Naive thymus-derived CD8-positive, alpha-beta T cell (primary cell): ENCODE data around the gene METTL24. TPM values are rescaled to one million over a fixed set of nuclear protein-coding genes. Genes with fewer than 3 reads are reported as not detected.
A peak's percentile ranks its signal among the peaks of the same experiment; 100 is the strongest.

Experiments
- ATAC-seq, 2 donors: fragments of 150-1000 bp; cut with Tn5 transposase in 1 of 2; sonication (Bioruptor Pico), chemical (Tn5 transposase) in 1 of 2; 1 replicate in 1 of 2; 2 replicates in 1 of 2; pipeline ENCODE4 v1.10.0; 2021; ENCODE audit warnings: mild to moderate bottlenecking in 2 of 2, moderate library complexity in 2 of 2
- POLR2A ChIA-PET: fragments of 350-600 bp; sonication (Branson Sonifier 250); formaldehyde crosslinking; loops from one replicate; lab custom pipeline; 2021; ENCODE audit warnings: antibody characterized with exemption; lab: Charles Lee
- DNase-seq, 10 donors: peaks; one replicate each; pipeline versions ENCODE4 v3.0.0 to v3.0.0-alpha.2; 2020 to 2022
- H3K27ac Mint-ChIP-seq, 10 donors: one replicate each; pipeline ENCODE4 v1.8.0; 2020 to 2022; ENCODE audit warnings: mild to moderate bottlenecking in 10 of 10, mixed read lengths in 10 of 10, moderate library complexity in 4 of 10, inconsistent platforms in 1 of 10
- H3K27me3 Mint-ChIP-seq, 5 donors: one replicate each; pipeline ENCODE4 v1.8.0; 2021 to 2022; ENCODE audit warnings: mixed read lengths in 5 of 5
- H3K36me3 Mint-ChIP-seq, 3 donors: one replicate each; pipeline ENCODE4 v1.8.0; 2020 to 2022; ENCODE audit warnings: mixed read lengths in 3 of 3, mild to moderate bottlenecking in 2 of 3, inconsistent platforms in 1 of 3
- H3K4me1 Mint-ChIP-seq, 4 donors: one replicate each; pipeline ENCODE4 v1.8.0; 2021 to 2022; ENCODE audit warnings: mixed read lengths in 4 of 4
- H3K4me3 Mint-ChIP-seq, 10 donors: one replicate each; pipeline ENCODE4 v1.8.0; 2020 to 2022; ENCODE audit warnings: mild to moderate bottlenecking in 10 of 10, mixed read lengths in 10 of 10, moderate library complexity in 6 of 10, inconsistent platforms in 1 of 10
- H3K9me3 Mint-ChIP-seq, 9 donors: one replicate each; pipeline ENCODE4 v1.8.0; 2020 to 2022; ENCODE audit warnings: mixed read lengths in 9 of 9, mild to moderate bottlenecking in 3 of 9, inconsistent platforms in 1 of 9, moderate library complexity in 1 of 9
- polyA plus RNA-seq, 3 donors: library from polyadenylated mRNA; unstranded; fragments of 300-500 nt; fragmentation: Illumina TruSeq; gene quantifications; one replicate each; pipeline ENCODE4 v1.2.3, GENCODE V29; 2021
- total RNA-seq, 8 experiments: library from RNA in 2 of 8; stranded (reverse) in 2 of 8; gene quantifications; one replicate each; pipeline ENCODE4 v1.2.3 and lab custom pipeline; 2021 to 2026

The METTL24 gene
- total and polyA plus RNA-seq, 5 experiments from 2014 or later = 0.58 to 2.0 (median 1.2) TPM; not detected in 1

DNA sequence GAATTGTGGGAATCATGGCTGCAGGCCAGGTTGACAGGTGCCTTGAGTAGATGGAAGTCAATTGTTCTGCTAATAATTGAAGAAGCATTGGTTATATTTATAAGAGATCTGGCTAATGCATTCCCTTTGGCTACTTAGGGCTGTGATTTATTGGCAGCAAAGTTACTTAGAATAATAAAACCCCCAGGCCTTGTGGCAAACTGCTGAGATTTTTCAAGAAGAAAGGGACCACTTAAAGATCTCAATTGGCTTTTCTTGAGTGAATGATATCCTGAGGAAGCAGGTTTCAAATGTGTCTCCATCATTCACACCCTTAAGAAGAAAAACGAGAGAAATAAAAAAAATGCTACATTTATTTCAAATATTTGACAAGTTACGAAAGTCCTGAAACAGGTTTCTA lies 29.8 kb upstream of the METTL24 start:
- no peak overlapping the region for H3K4me3 Mint-ChIP-seq
- H3K9me3 Mint-ChIP-seq = no peaks in the 10 kb centered on the region
- H3K27me3 Mint-ChIP-seq = no peaks in the 10 kb centered on the region
- peak overlapping the region in 2 of 10 donors; percentile 7 to 60 for H3K27ac Mint-ChIP-seq
- POLR2A ChIA-PET = interaction anchor here (4.2 kb wide), 1 partner anchor 21 kb away, joined by 38 read pairs; no protein-coding TSS in a partner anchor
- no peaks in the 10 kb centered on the region for H3K36me3 Mint-ChIP-seq
- no peak for ATAC-seq
- peaks cover 25 to 44% (median 35%) of the 10 kb centered on the region in 4 donors for H3K4me1 Mint-ChIP-seq
- DNase-seq = no peak

- no peak for ATAC-seq
- DNase-seq = no peak
- POLR2A ChIA-PET = interaction anchor here (1.7 kb wide), 1 partner anchor 20 kb away, joined by 5 read pairs; no protein-coding TSS in a partner anchor
- Mint-ChIP-seq H3K9me3 (peaks cover 0 to 2% (median 0%) of the 10 kb centered on the region in 9 donors), H3K4me1 (peaks cover 20 to 39% (median 31%) of the 10 kb centered on the region in 4 donors), H3K27me3 (peaks cover 0 to 2% (median 0%) of the 10 kb centered on the region in 5 donors), H3K36me3 (peaks cover 0 to 5% (median 0%) of the 10 kb centered on the region in 3 donors), H3K4me3 (no peak overlapping the region), H3K27ac (no peak overlapping the region)
These were observed 27.3 kb upstream of the METTL24 start for GRCh38 chr6:110385458-110385863.

DNA sequence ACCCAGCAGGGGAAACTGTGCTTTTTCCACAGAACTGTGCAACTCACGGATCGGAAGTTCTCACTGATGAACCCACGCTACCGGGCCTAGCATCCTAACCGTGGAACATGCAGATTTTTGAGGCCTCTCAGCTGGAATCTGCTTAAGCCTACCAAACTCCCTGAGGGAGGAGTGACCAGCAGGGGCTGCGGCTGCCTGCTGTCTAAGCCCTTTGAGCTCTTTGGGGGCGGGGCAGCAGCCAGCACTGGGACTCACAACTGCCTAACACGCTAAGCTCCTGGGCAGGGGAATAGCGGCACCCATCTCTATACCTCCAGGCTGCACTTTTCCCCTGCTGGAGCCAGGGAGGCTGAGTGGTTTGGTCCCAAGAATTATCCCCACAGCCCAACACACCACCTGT lies 20.4 kb upstream of the METTL24 start:
- Mint-ChIP-seq H3K27ac (no peak overlapping the region), H3K36me3 (peaks cover 0 to 5% (median 0%) of the 10 kb centered on the region in 3 donors), H3K4me3 (no peak overlapping the region), H3K9me3 (peaks cover 0 to 3% (median 0%) of the 10 kb centered on the region in 9 donors), H3K27me3 (peaks cover 0 to 3% (median 0%) of the 10 kb centered on the region in 5 donors), H3K4me1 (peaks cover 0 to 6% (median 2%) of the 10 kb centered on the region in 4 donors)
- DNase-seq = no peak
- POLR2A ChIA-PET = no interaction called here
- no peak for ATAC-seq

DNA sequence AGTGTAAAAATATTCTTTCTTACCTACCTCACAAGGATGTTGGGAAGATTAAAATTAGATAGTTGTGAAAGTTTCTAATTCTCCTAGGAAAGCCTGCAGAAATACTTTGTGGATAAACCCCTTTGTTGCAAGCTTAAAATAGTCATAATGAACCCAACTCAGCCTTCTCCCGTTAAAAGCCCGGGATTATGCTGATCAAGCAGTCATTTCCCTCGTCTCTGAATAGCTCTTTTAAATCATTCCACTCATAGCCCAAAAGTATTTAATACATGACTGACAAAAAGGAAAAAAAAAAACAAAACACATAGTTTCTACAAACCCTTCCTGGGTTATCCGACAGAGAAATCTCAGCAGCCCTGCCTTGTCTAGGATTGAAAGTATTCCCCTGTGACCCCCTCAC lies 10.9 kb upstream of the METTL24 start:
- Mint-ChIP-seq H3K27me3 (no peaks in the 10 kb centered on the region), H3K27ac (peak overlapping the region in 3 of 10 donors; percentile 2 to 48 (median 20)), H3K36me3 (no peaks in the 10 kb centered on the region), H3K4me3 (peak overlapping the region in 1 of 10 donors; percentile 14), H3K4me1 (peaks cover 30 to 56% (median 41%) of the 10 kb centered on the region in 4 donors), H3K9me3 (no peaks in the 10 kb centered on the region)
- no peak for DNase-seq
- ATAC-seq = no peak
- POLR2A ChIA-PET = interaction anchor here (4.3 kb wide), 1 partner anchor 20 kb away, joined by 38 read pairs; no protein-coding TSS in a partner anchor

DNA sequence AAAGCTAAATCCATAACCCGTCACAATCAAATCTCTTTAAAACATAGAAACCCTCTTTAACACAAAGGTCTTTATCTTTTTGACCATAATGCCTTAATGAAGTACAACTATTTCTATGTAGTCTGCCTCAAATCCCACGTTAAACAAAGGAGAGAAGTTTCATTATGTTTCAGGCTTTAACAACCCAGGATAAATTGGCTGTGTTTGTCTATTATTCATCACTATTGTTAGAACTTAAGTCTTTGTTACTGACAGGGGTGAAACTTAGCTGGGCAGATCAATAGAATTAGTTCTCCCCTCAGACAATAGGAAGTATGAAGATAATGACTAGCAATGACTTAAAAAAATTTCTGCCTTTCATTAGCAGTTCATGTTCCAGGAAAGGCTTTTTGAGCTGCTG lies 10.1 kb upstream of the METTL24 start:
- no peaks in the 10 kb centered on the region for H3K9me3 Mint-ChIP-seq
- ATAC-seq (no peak), DNase-seq (no peak)
- H3K4me3 Mint-ChIP-seq = no peak overlapping the region
- peaks cover 32 to 60% (median 44%) of the 10 kb centered on the region in 4 donors for H3K4me1 Mint-ChIP-seq
- POLR2A ChIA-PET = interaction anchor here (4.3 kb wide), 1 partner anchor 21 kb away, joined by 38 read pairs; no protein-coding TSS in a partner anchor
- H3K36me3 Mint-ChIP-seq = no peaks in the 10 kb centered on the region
- peak overlapping the region in 6 of 10 donors; percentile 1 to 84 (median 43) for H3K27ac Mint-ChIP-seq
- no peaks in the 10 kb centered on the region for H3K27me3 Mint-ChIP-seq

DNA sequence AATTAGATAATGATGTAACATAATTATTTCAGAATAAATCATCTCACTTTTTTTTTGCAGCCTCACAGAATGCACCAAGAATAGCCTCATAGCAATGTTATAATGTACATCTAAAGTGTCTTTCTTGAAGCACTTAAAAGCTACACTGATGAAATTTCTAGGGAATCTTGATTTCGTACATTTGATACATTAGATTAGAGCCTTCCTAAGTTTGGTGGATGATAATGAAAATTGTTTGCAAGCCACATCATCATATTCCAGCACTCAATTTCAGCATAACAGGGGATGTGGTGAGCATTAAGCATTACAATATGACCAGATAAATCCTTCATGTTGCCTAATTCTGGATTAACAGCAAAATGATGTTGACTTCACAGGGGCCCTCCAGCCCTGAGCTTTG lies 9.7 kb upstream of the METTL24 start:
- H3K27ac Mint-ChIP-seq = peak overlapping the region in 6 of 10 donors; percentile 1 to 89 (median 80)
- DNase-seq (no peak), ATAC-seq (no peak)
- no peaks in the 10 kb centered on the region for H3K9me3 Mint-ChIP-seq
- H3K4me3 Mint-ChIP-seq = no peak overlapping the region
- POLR2A ChIA-PET = interaction anchor here (4.3 kb wide), 1 partner anchor 21 kb away, joined by 38 read pairs; no protein-coding TSS in a partner anchor
- H3K36me3 Mint-ChIP-seq = no peaks in the 10 kb centered on the region
- peaks cover 32 to 60% (median 44%) of the 10 kb centered on the region in 4 donors for H3K4me1 Mint-ChIP-seq
- no peaks in the 10 kb centered on the region for H3K27me3 Mint-ChIP-seq

DNA sequence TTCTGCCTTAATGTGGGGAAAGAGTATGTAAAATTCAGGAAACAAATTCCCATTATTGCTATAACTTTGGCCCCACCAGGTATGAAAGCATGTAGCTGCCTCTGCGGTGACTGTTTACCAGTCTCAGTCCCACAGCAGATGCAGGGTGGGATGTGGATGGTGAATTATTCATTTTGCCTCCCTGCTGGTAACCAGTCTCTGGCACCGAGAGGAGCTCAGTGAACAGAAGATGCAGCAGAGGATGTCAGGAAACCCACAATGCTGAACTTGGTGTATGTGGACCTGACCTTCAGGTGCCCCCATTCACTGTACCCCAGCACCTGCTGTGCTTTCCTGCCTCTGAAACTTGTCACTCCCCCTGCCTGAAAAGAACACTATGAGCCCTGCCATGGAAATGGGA lies 8.8 kb upstream of the METTL24 start:
- Mint-ChIP-seq H3K27me3 (peaks cover 0 to 3% (median 0%) of the 10 kb centered on the region in 5 donors), H3K4me1 (peaks cover 32 to 60% (median 44%) of the 10 kb centered on the region in 4 donors), H3K36me3 (no peaks in the 10 kb centered on the region), H3K27ac (peak overlapping the region; percentile 74 to 94 (median 86)), H3K9me3 (no peaks in the 10 kb centered on the region), H3K4me3 (peak overlapping the region; percentile 17 to 89 (median 70))
- peak in 6 of 10 donors; percentile 14 to 64 (median 39) for DNase-seq
- peak; percentile 79 to 92 for ATAC-seq
- POLR2A ChIA-PET = interaction anchor here (0.7 to 4.3 kb wide), 5 partner anchors 8 to 984 kb away, joined by 3 to 38 read pairs (median 4); partner anchors contain the start of genes CD164, CDC40, METTL24 and WASF1

- POLR2A ChIA-PET = interaction anchor here (0.8 to 4.3 kb wide), 7 partner anchors 9 to 983 kb away, joined by 3 to 38 read pairs (median 5); partner anchors contain the start of genes CD164, CDC40, METTL24 and WASF1
- H3K9me3 Mint-ChIP-seq = no peaks in the 10 kb centered on the region
- peak in 6 of 10 donors; percentile 13 to 66 (median 36) for DNase-seq
- no peaks in the 10 kb centered on the region for H3K36me3 Mint-ChIP-seq
- H3K27ac Mint-ChIP-seq = peak overlapping the region; percentile 74 to 94 (median 86)
- H3K4me3 Mint-ChIP-seq = peak overlapping the region; percentile 17 to 89 (median 70)
- H3K4me1 Mint-ChIP-seq = peaks cover 30 to 60% (median 44%) of the 10 kb centered on the region in 4 donors
- peak; percentile 50 to 65 for ATAC-seq
- peaks cover 0 to 3% (median 0%) of the 10 kb centered on the region in 5 donors for H3K27me3 Mint-ChIP-seq
These were observed 8.1 kb upstream of the METTL24 start for GRCh38 chr6:110366256-110366655.

DNA sequence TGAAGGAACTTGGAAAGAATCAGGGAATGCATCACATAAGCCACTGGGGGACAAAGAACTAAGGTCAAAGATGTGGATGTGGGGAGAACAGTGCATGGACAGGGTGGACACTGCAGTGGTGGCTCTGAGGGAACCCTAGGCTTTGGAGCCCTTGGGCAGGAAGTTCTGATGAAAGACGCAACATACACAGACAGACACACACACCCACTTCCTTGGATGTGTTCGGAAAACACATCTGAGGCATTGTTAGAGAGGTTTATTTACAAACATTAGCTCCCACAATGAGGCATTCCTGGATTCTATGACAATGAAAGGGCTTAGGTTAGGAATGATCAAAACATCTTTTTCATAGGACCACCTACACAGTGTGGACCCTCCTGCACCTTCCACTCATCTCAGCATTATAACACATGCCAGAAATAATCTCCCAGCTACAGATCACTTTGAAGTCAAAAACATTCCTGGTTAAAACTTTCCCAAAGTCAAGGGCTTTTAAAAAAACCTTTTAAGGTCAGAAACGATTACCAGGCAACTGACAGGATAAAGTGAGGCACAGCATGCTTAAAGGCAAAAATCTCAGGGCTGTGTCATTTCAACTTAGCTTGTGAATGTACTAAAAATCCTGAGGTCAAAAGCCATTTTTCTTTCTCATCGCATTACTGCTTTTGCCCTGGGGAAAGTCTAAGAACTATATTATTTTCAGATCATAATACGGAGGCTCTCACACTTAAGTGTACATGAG lies 6.4 kb upstream of the METTL24 start:
- H3K27ac Mint-ChIP-seq = peak overlapping the region in 7 of 10 donors; percentile 50 to 84 (median 69)
- no peak for ATAC-seq
- peaks cover 27 to 57% (median 44%) of the 10 kb centered on the region in 4 donors for H3K4me1 Mint-ChIP-seq
- no peak for DNase-seq
- peaks cover 0 to 10% (median 0%) of the 10 kb centered on the region in 5 donors for H3K27me3 Mint-ChIP-seq
- peak overlapping the region in 5 of 10 donors; percentile 28 to 42 (median 36) for H3K4me3 Mint-ChIP-seq
- no peaks in the 10 kb centered on the region for H3K9me3 Mint-ChIP-seq
- POLR2A ChIA-PET = interaction anchor here (1.6 kb wide), 1 partner anchor 7 kb away, joined by 5 read pairs; the partner anchor contains the start of gene METTL24
- no peaks in the 10 kb centered on the region for H3K36me3 Mint-ChIP-seq

- no peaks in the 10 kb centered on the region for H3K36me3 Mint-ChIP-seq
- ATAC-seq = no peak
- H3K4me1 Mint-ChIP-seq = peaks cover 24 to 54% (median 45%) of the 10 kb centered on the region in 4 donors
- H3K9me3 Mint-ChIP-seq = no peaks in the 10 kb centered on the region
- DNase-seq = no peak
- peak overlapping the region in 5 of 10 donors; percentile 45 to 80 (median 51) for H3K27ac Mint-ChIP-seq
- peaks cover 0 to 18% (median 1%) of the 10 kb centered on the region in 5 donors for H3K27me3 Mint-ChIP-seq
- POLR2A ChIA-PET = no interaction called here
- H3K4me3 Mint-ChIP-seq = peak overlapping the region in 1 of 10 donors; percentile 52
These were observed 5.6 kb upstream of the METTL24 start for GRCh38 chr6:110363748-110364147.

DNA sequence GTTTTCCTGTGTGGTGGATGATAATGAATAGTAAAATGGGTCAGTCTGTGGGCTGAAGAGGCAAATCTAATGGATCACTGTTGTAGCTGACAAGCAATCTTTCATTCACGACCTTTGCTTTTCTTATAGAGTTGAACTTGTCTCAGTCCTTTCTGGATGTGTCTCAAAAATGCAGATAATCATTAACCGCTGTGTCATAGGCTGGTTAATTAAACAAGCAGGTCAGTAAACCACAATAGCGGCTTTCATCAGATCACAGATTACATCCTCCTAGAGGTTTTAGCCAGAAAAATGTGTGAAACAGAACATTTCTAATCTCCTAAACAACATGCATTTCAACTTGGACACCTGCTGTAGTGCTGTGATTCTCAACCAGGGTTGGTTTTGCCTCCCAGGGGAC lies 2.5 kb upstream of the METTL24 start:
- ATAC-seq (no peak), DNase-seq (no peak)
- no peaks in the 10 kb centered on the region for H3K9me3 Mint-ChIP-seq
- peaks cover 0 to 33% (median 7%) of the 10 kb centered on the region in 5 donors for H3K27me3 Mint-ChIP-seq
- H3K36me3 Mint-ChIP-seq = no peaks in the 10 kb centered on the region
- peak overlapping the region in 1 of 10 donors; percentile 4 for H3K4me3 Mint-ChIP-seq
- H3K4me1 Mint-ChIP-seq = peaks cover 23 to 44% (median 38%) of the 10 kb centered on the region in 4 donors
- POLR2A ChIA-PET = no interaction called here
- H3K27ac Mint-ChIP-seq = no peak overlapping the region

GRCh38 chr6:110359556-110359955 lies 1.4 kb upstream of the METTL24 start:
- H3K9me3 Mint-ChIP-seq = no peaks in the 10 kb centered on the region

More at GRCh38 chr6:110359556-110359955, 1.4 kb upstream of the METTL24 start:
- Mint-ChIP-seq H3K4me3 (peak overlapping the region; percentile 34 to 83 (median 68)), H3K4me1 (peaks cover 21 to 37% (median 27%) of the 10 kb centered on the region in 4 donors), H3K27ac (peak overlapping the region in 1 of 10 donors; percentile 17), H3K27me3 (peaks cover 0 to 34% (median 7%) of the 10 kb centered on the region in 5 donors), H3K36me3 (no peaks in the 10 kb centered on the region)
- DNase-seq (no peak), ATAC-seq (no peak)
- POLR2A ChIA-PET = no interaction called here
